ENCODE measurements around the gene CCNK.

CCNK gene

DNA sequence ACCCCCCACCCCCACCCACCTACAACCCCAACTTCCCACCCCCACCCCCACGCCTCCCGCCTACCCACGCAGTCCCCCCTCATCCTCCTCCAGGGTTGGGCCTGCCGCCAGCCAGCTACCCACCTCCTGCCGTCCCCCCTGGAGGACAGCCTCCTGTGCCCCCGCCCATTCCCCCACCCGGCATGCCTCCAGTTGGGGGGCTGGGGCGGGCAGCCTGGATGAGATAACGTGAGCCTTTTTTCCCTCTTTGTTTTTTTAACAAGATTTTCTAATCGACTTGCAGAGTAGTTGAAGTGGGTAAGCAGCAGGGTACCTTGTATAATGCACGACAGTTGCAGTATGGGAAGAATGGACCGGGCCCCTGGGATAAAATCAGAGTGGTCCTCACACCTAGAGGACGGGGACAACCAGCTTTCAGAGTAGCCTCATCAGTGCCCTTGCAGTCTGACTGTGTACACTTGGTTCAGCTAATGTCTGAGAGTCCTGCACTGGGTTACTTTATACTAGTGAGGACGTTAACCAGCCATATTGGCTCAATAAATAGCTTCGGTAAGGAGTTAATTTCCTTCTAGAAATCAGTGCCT is 29.4 kb downstream of the CCNK start:
- DNase-seq (ENCODE audit: low read depth) = no peak
- H3K4me3 ChIP-seq (ENCODE audit: low read length) = no peak overlapping the region
- TF ChIP-seq, protein P1, sequence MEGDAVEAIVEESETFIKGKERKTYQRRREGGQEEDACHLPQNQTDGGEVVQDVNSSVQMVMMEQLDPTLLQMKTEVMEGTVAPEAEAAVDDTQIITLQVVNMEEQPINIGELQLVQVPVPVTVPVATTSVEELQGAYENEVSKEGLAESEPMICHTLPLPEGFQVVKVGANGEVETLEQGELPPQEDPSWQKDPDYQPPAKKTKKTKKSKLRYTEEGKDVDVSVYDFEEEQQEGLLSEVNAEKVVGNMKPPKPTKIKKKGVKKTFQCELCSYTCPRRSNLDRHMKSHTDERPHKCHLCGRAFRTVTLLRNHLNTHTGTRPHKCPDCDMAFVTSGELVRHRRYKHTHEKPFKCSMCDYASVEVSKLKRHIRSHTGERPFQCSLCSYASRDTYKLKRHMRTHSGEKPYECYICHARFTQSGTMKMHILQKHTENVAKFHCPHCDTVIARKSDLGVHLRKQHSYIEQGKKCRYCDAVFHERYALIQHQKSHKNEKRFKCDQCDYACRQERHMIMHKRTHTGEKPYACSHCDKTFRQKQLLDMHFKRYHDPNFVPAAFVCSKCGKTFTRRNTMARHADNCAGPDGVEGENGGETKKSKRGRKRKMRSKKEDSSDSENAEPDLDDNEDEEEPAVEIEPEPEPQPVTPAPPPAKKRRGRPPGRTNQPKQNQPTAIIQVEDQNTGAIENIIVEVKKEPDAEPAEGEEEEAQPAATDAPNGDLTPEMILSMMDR (IDR thresholded peaks at IDR 0.05; ENCODE audit: insufficient read depth, low read depth, low read length, missing control alignments) = no peak

DNA sequence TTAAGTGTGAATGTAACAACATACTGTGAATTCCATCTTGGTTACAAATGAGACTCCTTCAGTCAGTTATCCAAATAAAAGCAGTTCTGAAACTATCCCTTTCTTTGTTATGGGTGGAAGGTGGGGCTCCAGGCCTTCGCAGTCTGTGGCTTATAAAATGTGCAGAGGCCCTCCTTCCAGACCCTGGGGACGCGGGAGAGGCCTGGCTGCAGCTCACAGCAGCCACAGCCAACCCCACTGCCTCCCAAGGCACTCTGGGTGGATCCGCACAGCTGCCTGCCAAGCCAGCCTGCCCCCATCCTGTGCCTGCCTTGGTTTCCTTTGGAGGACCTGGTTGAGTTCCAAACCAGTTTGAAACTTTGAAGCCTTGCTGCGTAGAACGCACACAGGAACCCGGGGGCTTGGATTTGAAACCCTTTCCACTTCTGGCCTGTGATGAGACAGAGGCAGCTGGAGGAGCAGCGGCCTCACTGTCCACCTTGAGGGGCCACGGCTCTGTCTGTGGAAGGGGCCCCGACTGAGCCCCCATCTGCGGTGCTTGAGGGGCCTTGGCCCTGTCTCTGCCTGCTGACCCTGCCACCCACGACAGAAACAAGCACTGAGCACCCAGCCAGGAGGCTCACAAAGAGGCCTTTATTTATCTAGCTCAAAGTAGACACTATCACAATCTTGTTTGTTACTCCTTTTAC is 30.4 kb downstream of the CCNK start:
- H3K4me3 ChIP-seq (ENCODE audit: low read length) = no peak overlapping the region
- TF ChIP-seq, protein P1 (IDR thresholded peaks at IDR 0.05; ENCODE audit: insufficient read depth, low read depth, low read length, missing control alignments) = no peak
- DNase-seq (ENCODE audit: low read depth) = no peak

DNA sequence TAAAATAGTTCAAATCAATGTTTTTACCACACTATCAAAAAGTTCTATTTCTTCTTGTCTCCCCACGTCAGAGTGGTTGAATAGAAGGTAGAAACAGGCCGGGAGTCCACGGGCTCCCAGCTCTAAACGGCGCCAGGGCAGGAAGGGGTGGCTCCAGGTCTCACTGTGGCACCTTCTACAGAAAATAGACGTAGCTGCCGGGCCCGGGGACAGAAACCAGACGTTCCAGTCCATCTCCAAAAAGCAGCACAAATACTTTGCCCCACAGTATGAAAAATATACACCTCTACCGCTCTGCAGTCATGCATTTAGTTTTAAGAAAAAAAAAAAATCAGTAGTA is 30.9 kb downstream of the CCNK start:
- no peak for DNase-seq (ENCODE audit: low read depth)
- H3K4me3 ChIP-seq (ENCODE audit: low read length) = no peak overlapping the region
- TF ChIP-seq, protein P1 (IDR thresholded peaks at IDR 0.05; ENCODE audit: insufficient read depth, low read depth, low read length, missing control alignments) = no peak

DNA sequence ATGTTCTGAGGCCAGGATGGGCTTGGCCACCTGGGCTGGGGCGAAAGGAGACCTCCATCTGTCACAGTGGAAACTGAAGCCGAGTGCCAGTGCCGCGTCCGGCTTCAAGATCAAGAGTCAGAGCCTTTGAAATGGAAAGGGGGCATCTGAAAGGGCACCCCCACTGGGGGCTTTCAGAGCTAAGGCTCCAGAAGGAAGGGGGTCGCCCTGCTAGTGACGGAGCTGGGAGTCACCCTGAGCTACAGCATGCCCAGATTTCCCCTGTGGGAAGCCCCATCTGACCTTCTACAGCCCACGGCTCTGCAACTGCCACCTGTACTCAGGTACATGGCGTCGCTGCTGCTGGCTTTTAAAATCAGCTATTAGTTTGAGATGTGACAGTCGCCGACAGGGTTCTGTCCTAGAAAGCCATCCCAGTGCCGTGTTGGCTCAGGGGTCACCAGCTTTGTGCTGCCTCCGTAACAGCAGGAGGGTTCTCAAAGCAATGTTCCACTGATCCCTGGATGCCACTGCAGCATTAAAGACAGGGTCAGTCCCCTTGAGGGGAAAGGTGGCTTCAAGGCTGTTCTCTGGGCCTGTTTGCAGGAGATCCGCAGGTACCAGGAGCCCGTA is 31.5 kb downstream of the CCNK start:
- no peak for DNase-seq (ENCODE audit: low read depth)
- H3K4me3 ChIP-seq (ENCODE audit: low read length) = no peak overlapping the region
- TF ChIP-seq, protein P1 (IDR thresholded peaks at IDR 0.05; ENCODE audit: insufficient read depth, low read depth, low read length, missing control alignments) = no peak

DNA sequence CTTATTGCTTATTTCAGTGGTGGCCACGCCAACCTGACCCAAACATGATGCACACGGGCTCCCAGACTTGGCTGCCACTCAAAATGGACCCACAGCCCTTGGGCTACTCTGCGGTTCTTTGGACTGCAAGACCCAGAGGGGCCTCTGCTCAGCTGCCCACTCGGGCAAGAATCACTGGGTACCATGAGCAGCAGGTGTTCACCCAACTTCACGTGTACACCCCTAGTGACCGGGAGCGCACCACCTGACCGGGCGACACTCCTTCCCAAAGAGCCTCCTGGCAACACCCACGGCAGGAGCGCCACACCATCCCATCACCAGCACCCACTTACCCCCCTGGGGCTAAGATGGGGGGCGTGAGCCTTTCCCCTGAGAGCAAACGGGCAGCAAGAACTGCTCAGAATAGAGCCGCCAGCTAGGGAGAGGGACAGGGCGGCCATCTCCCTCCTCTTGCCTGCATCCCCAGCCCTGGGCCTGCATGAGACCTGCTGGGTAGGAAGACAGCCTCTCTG is 32.0 kb downstream of the CCNK start:
- no peak for DNase-seq (ENCODE audit: low read depth)
- no peak overlapping the region for H3K4me3 ChIP-seq (ENCODE audit: low read length)
- TF ChIP-seq, protein P1 (IDR thresholded peaks at IDR 0.05; ENCODE audit: insufficient read depth, low read depth, low read length, missing control alignments) = no peak

DNA sequence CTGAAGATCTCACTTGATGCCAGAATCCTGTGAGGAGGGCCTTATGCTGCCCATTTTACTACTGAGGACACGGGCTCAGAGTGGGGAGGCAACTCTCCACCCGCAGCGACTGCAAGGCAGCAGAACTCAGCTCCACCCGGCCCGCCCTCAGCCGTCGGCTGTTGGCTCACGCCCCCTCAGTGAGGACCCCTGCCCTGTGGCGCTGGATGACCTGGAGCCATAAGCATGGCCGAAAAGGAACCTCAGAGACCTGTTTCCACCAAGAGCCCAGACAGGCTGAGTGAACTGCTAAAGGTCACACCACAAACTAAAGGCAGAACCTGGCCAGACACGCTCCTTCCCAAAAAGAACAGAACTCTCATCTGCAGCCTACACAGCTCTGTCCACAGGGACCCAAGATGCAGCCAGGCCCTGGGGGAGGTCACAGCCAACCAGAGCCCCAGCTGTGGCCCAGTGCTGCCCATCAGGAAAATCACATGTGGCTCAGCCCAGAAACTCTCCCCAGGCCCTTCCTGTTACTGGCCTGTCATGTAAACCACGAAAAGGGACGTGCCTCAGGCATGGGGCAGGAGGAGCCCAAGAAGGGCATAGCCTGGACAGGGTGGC is 32.8 kb downstream of the CCNK start:
- no peak overlapping the region for H3K4me3 ChIP-seq (ENCODE audit: low read length)
- DNase-seq (ENCODE audit: low read depth) = no peak
- TF ChIP-seq, protein P1 (IDR thresholded peaks at IDR 0.05; ENCODE audit: insufficient read depth, low read depth, low read length, missing control alignments) = no peak

All from epithelial cell of esophagus (primary cell).